Chondrocyte (in vitro differentiated cells): Measurements from ENCODE around the gene SLC22A3. TPM values are rescaled to one million over a fixed set of nuclear protein-coding genes. Genes with fewer than 3 reads are reported as not detected.

Experiments
- DNase-seq: peaks from one replicate; pipeline ENCODE4 v3.0.0; 2021; ENCODE audit warnings: mixed read lengths, low spot score
- H3K27ac Mint-ChIP-seq: one replicate; pipeline ENCODE4 v1.8.0; 2021; ENCODE audit warnings: mild to moderate bottlenecking, moderate library complexity, mixed read lengths; ENCODE audit not compliant: unreplicated experiment
- H3K27me3 Mint-ChIP-seq: 2 replicates; pipeline ENCODE4 v1.8.0; 2021; ENCODE audit warnings: low read depth, mixed read lengths
- H3K36me3 Mint-ChIP-seq: 2 replicates; pipeline ENCODE4 v1.8.0; 2021; ENCODE audit warnings: low read depth, mixed read lengths
- H3K4me1 Mint-ChIP-seq: 2 replicates; pipeline ENCODE4 v1.8.0; 2021; ENCODE audit warnings: low read depth, mild to moderate bottlenecking, mixed read lengths
- H3K4me3 Mint-ChIP-seq: one replicate; pipeline ENCODE4 v1.8.0; 2021; ENCODE audit warnings: mild to moderate bottlenecking, moderate library complexity, mixed read lengths; ENCODE audit not compliant: unreplicated experiment
- H3K9me3 Mint-ChIP-seq: 2 replicates; pipeline ENCODE4 v1.8.0; 2021; ENCODE audit warnings: low read depth, mixed read lengths
- total RNA-seq: library from RNA; stranded (reverse); gene quantifications from 3 replicates; pipeline ENCODE4 v1.2.1, GENCODE V29; 2021
- TF ChIP-seq, protein P1 (sequence below): fragments of 200-600 bp; sonication (generic); IDR thresholded peaks from 2 replicates; pipeline ENCODE4 v1.5.0; 2021; ENCODE audit warnings: antibody characterized with exemption, mild to moderate bottlenecking, moderate library complexity

The SLC22A3 gene
- total RNA-seq, 1 donor from 2014 or later, result 1.6 TPM

- H3K27ac Mint-ChIP-seq, result no peak overlapping the region
- peaks cover 37% of the 10 kb centered on the region for H3K27me3 Mint-ChIP-seq
- H3K4me1 Mint-ChIP-seq, result peaks cover 3% of the 10 kb centered on the region
- H3K9me3 Mint-ChIP-seq, result no peaks in the 10 kb centered on the region
- TF ChIP-seq, protein P1, sequence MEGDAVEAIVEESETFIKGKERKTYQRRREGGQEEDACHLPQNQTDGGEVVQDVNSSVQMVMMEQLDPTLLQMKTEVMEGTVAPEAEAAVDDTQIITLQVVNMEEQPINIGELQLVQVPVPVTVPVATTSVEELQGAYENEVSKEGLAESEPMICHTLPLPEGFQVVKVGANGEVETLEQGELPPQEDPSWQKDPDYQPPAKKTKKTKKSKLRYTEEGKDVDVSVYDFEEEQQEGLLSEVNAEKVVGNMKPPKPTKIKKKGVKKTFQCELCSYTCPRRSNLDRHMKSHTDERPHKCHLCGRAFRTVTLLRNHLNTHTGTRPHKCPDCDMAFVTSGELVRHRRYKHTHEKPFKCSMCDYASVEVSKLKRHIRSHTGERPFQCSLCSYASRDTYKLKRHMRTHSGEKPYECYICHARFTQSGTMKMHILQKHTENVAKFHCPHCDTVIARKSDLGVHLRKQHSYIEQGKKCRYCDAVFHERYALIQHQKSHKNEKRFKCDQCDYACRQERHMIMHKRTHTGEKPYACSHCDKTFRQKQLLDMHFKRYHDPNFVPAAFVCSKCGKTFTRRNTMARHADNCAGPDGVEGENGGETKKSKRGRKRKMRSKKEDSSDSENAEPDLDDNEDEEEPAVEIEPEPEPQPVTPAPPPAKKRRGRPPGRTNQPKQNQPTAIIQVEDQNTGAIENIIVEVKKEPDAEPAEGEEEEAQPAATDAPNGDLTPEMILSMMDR, result no peak
- no peak for DNase-seq
- H3K4me3 Mint-ChIP-seq, result no peak overlapping the region
- H3K36me3 Mint-ChIP-seq, result no peaks in the 10 kb centered on the region
These were observed 14.3 kb upstream of the SLC22A3 start for GRCh38 chr6:160333841-160334240.

GRCh38 chr6:160336200-160336599 lies 12.0 kb upstream of the SLC22A3 start:
- H3K4me1 Mint-ChIP-seq, result peaks cover 3% of the 10 kb centered on the region
- DNase-seq, result no peak
- no peak overlapping the region for H3K4me3 Mint-ChIP-seq
- TF ChIP-seq, protein P1, result no peak
- no peaks in the 10 kb centered on the region for H3K36me3 Mint-ChIP-seq
- H3K27me3 Mint-ChIP-seq, result peaks cover 26% of the 10 kb centered on the region
- H3K27ac Mint-ChIP-seq, result no peak overlapping the region
- H3K9me3 Mint-ChIP-seq, result no peaks in the 10 kb centered on the region

DNA sequence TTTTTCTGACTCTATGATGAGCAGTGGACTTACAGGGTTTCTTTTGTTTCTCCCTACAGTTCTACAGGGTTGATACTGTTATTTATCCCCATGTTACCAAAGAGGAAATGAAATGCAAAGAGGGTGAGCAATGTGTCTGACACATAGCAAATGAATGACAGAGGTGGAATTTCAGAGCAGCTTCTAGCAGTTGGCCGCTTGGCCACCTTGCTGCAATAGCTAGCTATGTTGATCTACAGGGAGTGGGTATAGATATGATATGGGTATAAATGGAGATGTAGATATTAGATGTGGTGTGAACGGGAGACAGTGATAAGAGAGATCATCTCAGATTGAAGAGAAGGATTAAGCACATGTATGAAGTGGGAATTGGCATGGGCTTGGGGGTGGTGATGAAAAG lies 10.9 kb upstream of the SLC22A3 start:
- Mint-ChIP-seq H3K4me3 (no peak overlapping the region), H3K4me1 (peaks cover 3% of the 10 kb centered on the region), H3K9me3 (no peaks in the 10 kb centered on the region), H3K27ac (no peak overlapping the region), H3K36me3 (no peaks in the 10 kb centered on the region), H3K27me3 (peaks cover 16% of the 10 kb centered on the region)
- no peak for DNase-seq
- TF ChIP-seq, protein P1, result no peak

DNA sequence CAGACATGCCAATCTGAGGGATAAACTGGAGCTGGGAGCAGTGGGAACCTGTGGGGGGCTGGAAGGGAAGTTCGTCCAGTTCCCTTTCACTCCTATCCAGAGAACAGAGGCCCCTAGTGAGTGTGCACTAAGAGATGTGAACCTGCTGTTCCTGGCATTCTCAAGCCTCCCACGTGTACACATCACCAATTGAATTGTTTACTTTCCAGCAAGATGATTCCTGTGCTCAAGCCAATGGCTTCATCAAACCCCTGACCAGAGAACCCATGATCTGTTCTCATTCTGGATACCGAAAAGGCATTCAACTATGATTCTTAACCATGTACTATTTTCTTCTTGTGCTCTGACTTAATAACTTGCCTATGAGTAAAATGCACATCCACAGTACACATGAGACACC lies 10.2 kb upstream of the SLC22A3 start:
- Mint-ChIP-seq H3K27me3 (peaks cover 10% of the 10 kb centered on the region), H3K4me1 (peaks cover 3% of the 10 kb centered on the region), H3K4me3 (no peak overlapping the region), H3K27ac (no peak overlapping the region), H3K36me3 (no peaks in the 10 kb centered on the region), H3K9me3 (no peaks in the 10 kb centered on the region)
- TF ChIP-seq, protein P1, result no peak
- no peak for DNase-seq

DNA sequence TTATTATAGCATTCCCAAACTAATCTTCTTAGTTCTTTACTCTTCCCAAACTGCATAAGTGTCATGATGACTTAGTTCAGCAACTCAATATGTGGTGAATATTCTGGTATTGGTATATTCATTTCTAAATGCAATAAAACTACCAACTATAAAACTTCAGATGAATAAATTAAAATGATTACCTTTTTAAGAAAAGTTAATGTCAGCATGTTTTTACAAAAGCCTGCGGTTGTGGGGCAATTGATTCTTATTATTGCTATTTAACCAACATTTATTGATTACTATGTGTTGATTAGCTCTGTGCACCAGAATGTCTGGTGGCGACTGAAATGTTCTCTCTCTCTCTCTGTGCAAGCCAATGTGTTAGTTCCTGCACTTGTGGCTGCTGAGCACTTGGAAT lies 5.0 kb upstream of the SLC22A3 start:
- TF ChIP-seq, protein P1, result no peak
- Mint-ChIP-seq H3K9me3 (no peaks in the 10 kb centered on the region), H3K36me3 (no peaks in the 10 kb centered on the region)

More for the DNA sequence above, 5.0 kb upstream of the SLC22A3 start:
- H3K27ac Mint-ChIP-seq, result no peak overlapping the region
- H3K4me3 Mint-ChIP-seq, result no peak overlapping the region
- no peaks in the 10 kb centered on the region for H3K4me1 Mint-ChIP-seq
- H3K27me3 Mint-ChIP-seq, result peaks cover 6% of the 10 kb centered on the region
- DNase-seq, result no peak
